SK-N-SH (cell line): ENCODE measurements around the gene DMGDH. TPM values are rescaled to one million over a fixed set of nuclear protein-coding genes. Genes with fewer than 3 reads are reported as not detected.

Experiments
- CTCF ChIA-PET: fragments of 300-600, 350-600 bp; formaldehyde crosslinking; extraction: SDS; loops from one replicate; lab custom pipeline; 2021; lab: Yijun Ruan, JAX
- POLR2A ChIA-PET: fragments of 350-600 bp; sonication (Branson Sonifier 250); formaldehyde crosslinking; extraction: SDS; loops from one replicate; lab custom pipeline; 2020; ENCODE audit warnings: antibody characterized with exemption, inconsistent platforms; lab: Yijun Ruan, JAX
- DNase-seq: peaks from one replicate; pipeline ENCODE4 v3.0.0; 2012
- H2AFZ ChIP-seq: fragments of 200-600 bp; sonication (generic); 2 replicates; pipeline ENCODE4 v1.8.1; 2016; ENCODE audit warnings: antibody characterized with exemption, mild to moderate bottlenecking, low read depth
- H3F3A ChIP-seq: fragments of 200-600 bp; sonication (generic); replicated peaks from 2 replicates; pipeline ENCODE3; 2016; ENCODE audit warnings: antibody characterized with exemption, mild to moderate bottlenecking; ENCODE audit not compliant: insufficient read depth
- H3K27ac ChIP-seq, 2 experiments: fragments of 200-500 bp in 1 of 2; fragments of 200-600 bp in 1 of 2; sonication (Bioruptor generic) in 1 of 2; sonication (generic), shearing (Covaris generic) in 1 of 2; 2 replicates each; pipeline versions ENCODE4 v1.5.1 to v1.6.1; 2014 to 2016; ENCODE audit warnings: low read depth in 2 of 2, inconsistent platforms in 1 of 2, low read length in 1 of 2, mild to moderate bottlenecking in 1 of 2, mixed read lengths in 1 of 2
- H3K27me3 ChIP-seq: fragments of 200-600 bp; sonication (generic), shearing (Covaris generic); 2 replicates; pipeline ENCODE4 v1.6.1; 2016; ENCODE audit warnings: mixed run types; ENCODE audit not compliant: insufficient read depth
- H3K36me3 ChIP-seq, 2 experiments: fragments of 200-500 bp in 1 of 2; fragments of 200-600 bp in 1 of 2; sonication (Bioruptor generic) in 1 of 2; sonication (generic) in 1 of 2; replicated peaks in 1 of 2; 2 replicates each; pipeline versions ENCODE3 to v1.5.1; 2014 to 2016; ENCODE audit warnings: low read length in 1 of 2, mild to moderate bottlenecking in 1 of 2; ENCODE audit not compliant: insufficient read depth in 2 of 2, control insufficient read depth in 1 of 2
- H3K4me1 ChIP-seq, 2 experiments: fragments of 200-500 bp in 1 of 2; fragments of 200-600 bp in 1 of 2; sonication (Bioruptor generic) in 1 of 2; sonication (generic), shearing (Covaris generic) in 1 of 2; 2 replicates each; pipeline versions ENCODE4 v1.5.1 to v1.6.1; 2014 to 2016; ENCODE audit warnings: low read depth in 1 of 2, low read length in 1 of 2, mixed run types in 1 of 2; ENCODE audit not compliant: insufficient read depth in 2 of 2, control insufficient read depth in 1 of 2
- H3K4me2 ChIP-seq: fragments of 200-600 bp; sonication (generic), shearing (Covaris generic); 2 replicates; pipeline ENCODE4 v1.6.1; 2017; ENCODE audit warnings: mixed run types
- H3K4me3 ChIP-seq, 2 experiments: fragments of 200-500 bp in 1 of 2; fragments of 200-600 bp in 1 of 2; sonication (Bioruptor generic) in 1 of 2; sonication (generic), shearing (Covaris generic) in 1 of 2; 2 replicates each; pipeline versions ENCODE4 v1.5.1 to v1.8.1; 2014 to 2016; ENCODE audit warnings: low read depth in 2 of 2, inconsistent platforms in 1 of 2, low read length in 1 of 2, mild to moderate bottlenecking in 1 of 2, mixed read lengths in 1 of 2, moderate library complexity in 1 of 2
- H3K79me2 ChIP-seq: fragments of 200-600 bp; sonication (generic); 2 replicates; pipeline ENCODE4 v1.8.1; 2017; ENCODE audit warnings: mild to moderate bottlenecking; ENCODE audit not compliant: insufficient read depth
- H3K9ac ChIP-seq: fragments of 200-600 bp; sonication (generic); 2 replicates; pipeline ENCODE4 v1.6.1; 2017; ENCODE audit warnings: mixed run types
- H3K9me2 ChIP-seq: fragments of 200-600 bp; sonication (generic); 2 replicates; pipeline ENCODE4 v1.6.1; 2017; ENCODE audit warnings: mixed run types
- H3K9me3 ChIP-seq: fragments of 200-600 bp; sonication (generic); 2 replicates; pipeline ENCODE4 v1.6.1; 2017; ENCODE audit warnings: mixed run types, mild to moderate bottlenecking, moderate library complexity
- H4K20me1 ChIP-seq: fragments of 200-600 bp; sonication (generic); 2 replicates; pipeline ENCODE4 v1.6.1; 2017; ENCODE audit warnings: mild to moderate bottlenecking, mixed run types; ENCODE audit not compliant: insufficient read depth
- FOSL2 ChIP-seq: IDR thresholded peaks from 2 replicates; pipeline ENCODE4 v1.4.0; 2012; ENCODE audit warnings: low read depth, mild to moderate bottlenecking, moderate library complexity, borderline replicate concordance
- FOXJ3 ChIP-seq: sonication (generic); formaldehyde crosslinking; IDR thresholded peaks from 2 replicates; pipeline ENCODE4 v1.5.1; 2020; ENCODE audit warnings: mild to moderate bottlenecking, missing genetic modification reagents
- FOXM1 ChIP-seq: IDR thresholded peaks from 2 replicates; pipeline ENCODE4 v1.4.0; 2012; ENCODE audit warnings: low read depth, mild to moderate bottlenecking
- JUND ChIP-seq: IDR thresholded peaks from 2 replicates; pipeline ENCODE4 v1.4.0; 2012
- MXI1 ChIP-seq: IDR thresholded peaks from 2 replicates; pipeline ENCODE4 v1.6.1; 2012; ENCODE audit warnings: mild to moderate bottlenecking, low read depth, low read length, improper control_type of control experiment
- NFIC ChIP-seq: IDR thresholded peaks from 2 replicates; pipeline ENCODE4 v1.4.0; 2012; ENCODE audit warnings: borderline replicate concordance
- NRF1 ChIP-seq: IDR thresholded peaks from 2 replicates; pipeline ENCODE4 v1.6.1; 2012; ENCODE audit warnings: low read depth, mild to moderate bottlenecking, low read length
- POLR2AphosphoS5 ChIP-seq: IDR thresholded peaks from 2 replicates; pipeline ENCODE4 v1.6.1; 2012; ENCODE audit warnings: low read depth, low read length
- RAD21 ChIP-seq: IDR thresholded peaks from 2 replicates; pipeline ENCODE4 v1.6.1; 2012; ENCODE audit warnings: mild to moderate bottlenecking, low read length
- RCOR1 ChIP-seq: fragments of 150-350 bp; IDR thresholded peaks from 2 replicates; pipeline ENCODE4 v1.6.1; 2017; ENCODE audit warnings: antibody characterized with exemption, low read length
- RFX5 ChIP-seq: IDR thresholded peaks from 2 replicates; pipeline ENCODE4 v1.6.1; 2012; ENCODE audit warnings: mild to moderate bottlenecking, improper control_type of control experiment, low read length
- RXRA ChIP-seq: IDR thresholded peaks from 2 replicates; pipeline ENCODE4 v1.4.0; 2012; ENCODE audit warnings: low read depth, mild to moderate bottlenecking, borderline replicate concordance
- SIN3A ChIP-seq: IDR thresholded peaks from 2 replicates; pipeline ENCODE4 v1.6.1; 2012; ENCODE audit warnings: low read depth, mild to moderate bottlenecking, low read length, moderate library complexity, borderline replicate concordance
- TAF1 ChIP-seq: IDR thresholded peaks from 2 replicates; pipeline ENCODE4 v1.6.1; 2012; ENCODE audit warnings: low read depth, mild to moderate bottlenecking, low read length, moderate library complexity, borderline replicate concordance
- TCF12 ChIP-seq: IDR thresholded peaks from 2 replicates; pipeline ENCODE4 v1.4.0; 2012
- TEAD4 ChIP-seq: IDR thresholded peaks from 2 replicates; pipeline ENCODE4 v1.4.0; 2012; ENCODE audit warnings: mild to moderate bottlenecking, borderline replicate concordance; ENCODE audit not compliant: insufficient read depth
- WGBS: methylation state at CpG from one replicate; pipeline ENCODE4 v1.1.6; 2017; ENCODE audit warnings: low lambda C conversion rate; 5-methylcytosine and 5-hydroxymethylcytosine counted together
- polyA plus RNA-seq, 3 experiments: library from polyadenylated mRNA; depleted of rRNA; stranded (reverse); fragments of >200 nt; gene quantifications; 2 replicates each; pipeline ENCODE4 v1.2.3, GENCODE V29; 2012
- TF ChIP-seq, protein P1 (sequence below): IDR thresholded peaks from 2 replicates; pipeline ENCODE4; 2012
- TF ChIP-seq, protein P2 (sequence below): IDR thresholded peaks from 2 replicates; pipeline ENCODE4 v1.4.0; 2012; ENCODE audit warnings: low read depth, borderline replicate concordance
- TF ChIP-seq, protein P3 (sequence below): IDR thresholded peaks from 2 replicates; pipeline ENCODE4 v1.4.0; 2012; ENCODE audit warnings: low read depth
- TF ChIP-seq, protein P4 (sequence below): fragments of 150-350 bp; IDR thresholded peaks from 2 replicates; pipeline ENCODE4 v1.6.1; 2017; ENCODE audit warnings: antibody characterized with exemption, low read length, low read depth, borderline replicate concordance

DMGDH gene
- polyA plus RNA-seq, 1 of the 3 experiments (the other 2 are of a cell fraction) = 0.56 TPM

DNA sequence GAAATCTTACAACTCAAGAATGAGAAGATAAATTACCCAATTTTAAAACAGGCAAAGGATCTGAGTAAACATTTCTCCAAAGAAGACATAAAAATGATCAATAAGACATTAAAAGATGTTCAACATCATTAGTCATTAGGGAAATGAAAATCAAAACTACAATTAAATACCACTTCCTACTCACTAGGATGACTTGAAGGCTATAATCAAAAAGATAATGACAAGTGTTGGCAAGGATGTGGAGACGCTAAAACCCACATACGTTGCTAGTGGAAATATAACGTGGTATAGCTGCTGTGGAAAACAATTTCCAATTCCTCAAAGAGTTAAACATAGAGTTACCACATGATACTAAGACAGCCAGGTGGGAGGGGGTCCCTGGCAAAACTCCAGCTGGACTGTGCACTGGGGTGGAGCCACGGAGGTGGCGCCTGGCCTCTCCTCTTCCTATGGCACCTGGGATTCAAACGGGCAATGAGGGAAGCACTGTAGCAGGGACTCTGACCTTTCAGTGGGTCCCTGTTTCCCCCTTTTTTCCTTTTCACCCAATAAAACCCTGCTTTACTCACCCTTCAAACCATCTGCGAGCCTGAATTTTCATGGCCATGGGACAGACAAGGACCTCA lies 90.2 kb downstream of the DMGDH start (continued):
- no peak for TF ChIP-seq POLR2AphosphoS5
- TF ChIP-seq MXI1 = no peak
- TF ChIP-seq TAF1 = no peak
- no peak for TF ChIP-seq JUND

DNA sequence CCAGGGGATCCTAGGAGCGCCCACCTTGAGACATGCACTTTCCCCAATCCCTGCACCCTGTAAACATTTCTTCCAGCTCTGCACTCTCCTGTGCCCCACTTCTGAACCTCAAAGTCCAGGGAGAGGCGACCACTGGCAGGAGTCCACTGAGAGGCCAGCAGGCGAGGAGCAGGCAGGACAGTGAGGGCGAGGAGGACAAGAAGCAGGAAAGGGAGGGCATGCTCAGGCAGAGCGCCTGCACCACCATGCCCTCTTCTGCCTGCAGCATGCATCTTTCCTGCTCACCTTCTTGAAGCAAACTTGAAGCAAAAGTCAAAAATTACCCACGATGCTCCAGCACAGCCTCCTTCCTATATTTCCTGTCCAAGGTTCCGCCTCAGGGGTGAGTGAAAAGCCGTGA lies 94.4 kb downstream of the DMGDH start:
- WGBS = 92% methylated on average over 8 of the region's 8 CpGs
- H3K9me3 ChIP-seq = no peaks in the 10 kb centered on the region
- H3F3A ChIP-seq = no peaks in the 10 kb centered on the region
- no peaks in the 10 kb centered on the region for H3K27me3 ChIP-seq
- POLR2A ChIA-PET = interaction anchor here (2.0 kb wide), 1 partner anchor 10 kb away, joined by 7 read pairs; the partner anchor contains the start of gene ARSB
- H3K9ac ChIP-seq = no peak overlapping the region
- peaks cover 0 to 33% of the 10 kb centered on the region in 2 experiments; a peak in 2 of 4 replicates for H3K4me1 ChIP-seq
- H3K4me3 ChIP-seq = no peak overlapping the region
- H3K36me3 ChIP-seq = no peaks in the 10 kb centered on the region
- H3K9me2 ChIP-seq = no peaks in the 10 kb centered on the region
- H2AFZ ChIP-seq = no peak overlapping the region
- TF ChIP-seq, protein P1, sequence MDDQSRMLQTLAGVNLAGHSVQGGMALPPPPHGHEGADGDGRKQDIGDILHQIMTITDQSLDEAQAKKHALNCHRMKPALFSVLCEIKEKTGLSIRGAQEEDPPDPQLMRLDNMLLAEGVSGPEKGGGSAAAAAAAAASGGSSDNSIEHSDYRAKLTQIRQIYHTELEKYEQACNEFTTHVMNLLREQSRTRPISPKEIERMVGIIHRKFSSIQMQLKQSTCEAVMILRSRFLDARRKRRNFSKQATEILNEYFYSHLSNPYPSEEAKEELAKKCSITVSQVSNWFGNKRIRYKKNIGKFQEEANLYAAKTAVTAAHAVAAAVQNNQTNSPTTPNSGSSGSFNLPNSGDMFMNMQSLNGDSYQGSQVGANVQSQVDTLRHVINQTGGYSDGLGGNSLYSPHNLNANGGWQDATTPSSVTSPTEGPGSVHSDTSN = no peak
- TF ChIP-seq NRF1 (no peak), TAF1 (no peak)
- CTCF ChIA-PET = interaction anchor here (1.6 to 2.1 kb wide), 3 partner anchors 9 to 50 kb away, joined by 3 to 14 read pairs (median 7); partner anchors contain the start of gene ARSB
- peaks cover 4% of the 10 kb centered on the region; the same call in 1 of the 2 replicates for H3K79me2 ChIP-seq
- no peak overlapping the region for H3K4me2 ChIP-seq
- no peak overlapping the region; a peak in 1 of 4 replicates for H3K27ac ChIP-seq
- no peak for DNase-seq
- no peaks in the 10 kb centered on the region for H4K20me1 ChIP-seq

DNA sequence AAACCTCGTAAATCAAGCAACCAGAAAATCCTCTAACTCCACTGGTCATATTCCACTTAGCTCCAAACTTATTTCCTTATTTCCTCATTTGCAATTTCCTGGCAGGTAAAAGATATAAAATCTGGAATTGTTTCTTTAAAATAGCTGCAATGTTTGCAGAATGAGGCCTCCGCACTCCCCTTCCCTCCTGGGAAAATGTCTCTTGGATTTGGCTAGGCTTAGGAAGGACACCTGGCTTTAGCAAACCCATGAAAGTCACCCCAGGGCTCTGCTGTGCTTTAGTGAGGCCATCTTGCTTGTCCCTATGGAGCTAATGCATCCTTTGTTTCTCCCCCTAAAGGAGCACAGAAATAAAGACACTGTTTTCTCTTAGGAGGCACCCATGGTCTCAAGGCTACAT lies 94.9 kb downstream of the DMGDH start:
- Histone ChIP-seq H2AFZ (no peak overlapping the region), H3K36me3 (no peaks in the 10 kb centered on the region), H3K9me2 (no peaks in the 10 kb centered on the region), H3K4me3 (no peak overlapping the region), H3F3A (no peaks in the 10 kb centered on the region), H3K79me2 (peaks cover 4% of the 10 kb centered on the region; the same call in 1 of the 2 replicates), H4K20me1 (no peaks in the 10 kb centered on the region), H3K27ac (peak overlapping the region in 1 of 2 experiments; percentile 44; a peak in 1 of 4 replicates), H3K9me3 (no peaks in the 10 kb centered on the region), H3K9ac (no peak overlapping the region), H3K4me2 (no peak overlapping the region), H3K27me3 (no peaks in the 10 kb centered on the region), H3K4me1 (peaks cover 0 to 33% of the 10 kb centered on the region in 2 experiments; a peak in 2 of 4 replicates)
- ChIA-PET CTCF (interaction anchor here (0.5 to 2.1 kb wide), 8 partner anchors 9 to 453 kb away, joined by 3 to 14 read pairs (median 3); partner anchors contain the start of gene ARSB), POLR2A (interaction anchor here (2.0 kb wide), 1 partner anchor 10 kb away, joined by 7 read pairs; the partner anchor contains the start of gene ARSB)
- no peak for DNase-seq
- 88% methylated on average over 2 of the region's 2 CpGs for WGBS
- TF ChIP-seq TEAD4 (no peak), RFX5 (no peak), MXI1 (no peak), RXRA (no peak), NFIC (no peak), NRF1 (no peak), SIN3A (no peak), RCOR1 (no peak), FOSL2 (no peak), RAD21 (no peak), TCF12 (no peak), FOXM1 (no peak), FOXJ3 (CRISPR knock-in tag) (no peak)
- TF ChIP-seq, protein P2, sequence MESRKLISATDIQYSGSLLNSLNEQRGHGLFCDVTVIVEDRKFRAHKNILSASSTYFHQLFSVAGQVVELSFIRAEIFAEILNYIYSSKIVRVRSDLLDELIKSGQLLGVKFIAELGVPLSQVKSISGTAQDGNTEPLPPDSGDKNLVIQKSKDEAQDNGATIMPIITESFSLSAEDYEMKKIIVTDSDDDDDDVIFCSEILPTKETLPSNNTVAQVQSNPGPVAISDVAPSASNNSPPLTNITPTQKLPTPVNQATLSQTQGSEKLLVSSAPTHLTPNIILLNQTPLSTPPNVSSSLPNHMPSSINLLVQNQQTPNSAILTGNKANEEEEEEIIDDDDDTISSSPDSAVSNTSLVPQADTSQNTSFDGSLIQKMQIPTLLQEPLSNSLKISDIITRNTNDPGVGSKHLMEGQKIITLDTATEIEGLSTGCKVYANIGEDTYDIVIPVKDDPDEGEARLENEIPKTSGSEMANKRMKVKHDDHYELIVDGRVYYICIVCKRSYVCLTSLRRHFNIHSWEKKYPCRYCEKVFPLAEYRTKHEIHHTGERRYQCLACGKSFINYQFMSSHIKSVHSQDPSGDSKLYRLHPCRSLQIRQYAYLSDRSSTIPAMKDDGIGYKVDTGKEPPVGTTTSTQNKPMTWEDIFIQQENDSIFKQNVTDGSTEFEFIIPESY = no peak
- TF ChIP-seq, protein P3, sequence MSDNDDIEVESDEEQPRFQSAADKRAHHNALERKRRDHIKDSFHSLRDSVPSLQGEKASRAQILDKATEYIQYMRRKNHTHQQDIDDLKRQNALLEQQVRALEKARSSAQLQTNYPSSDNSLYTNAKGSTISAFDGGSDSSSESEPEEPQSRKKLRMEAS = no peak
- TF ChIP-seq, protein P4, sequence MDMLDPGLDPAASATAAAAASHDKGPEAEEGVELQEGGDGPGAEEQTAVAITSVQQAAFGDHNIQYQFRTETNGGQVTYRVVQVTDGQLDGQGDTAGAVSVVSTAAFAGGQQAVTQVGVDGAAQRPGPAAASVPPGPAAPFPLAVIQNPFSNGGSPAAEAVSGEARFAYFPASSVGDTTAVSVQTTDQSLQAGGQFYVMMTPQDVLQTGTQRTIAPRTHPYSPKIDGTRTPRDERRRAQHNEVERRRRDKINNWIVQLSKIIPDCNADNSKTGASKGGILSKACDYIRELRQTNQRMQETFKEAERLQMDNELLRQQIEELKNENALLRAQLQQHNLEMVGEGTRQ = no peak
